ENCODE results near the gene TMEM175. TPM values are rescaled to one million over a fixed set of nuclear protein-coding genes. Genes with fewer than 3 reads are reported as not detected.

The TMEM175 gene, protein sequence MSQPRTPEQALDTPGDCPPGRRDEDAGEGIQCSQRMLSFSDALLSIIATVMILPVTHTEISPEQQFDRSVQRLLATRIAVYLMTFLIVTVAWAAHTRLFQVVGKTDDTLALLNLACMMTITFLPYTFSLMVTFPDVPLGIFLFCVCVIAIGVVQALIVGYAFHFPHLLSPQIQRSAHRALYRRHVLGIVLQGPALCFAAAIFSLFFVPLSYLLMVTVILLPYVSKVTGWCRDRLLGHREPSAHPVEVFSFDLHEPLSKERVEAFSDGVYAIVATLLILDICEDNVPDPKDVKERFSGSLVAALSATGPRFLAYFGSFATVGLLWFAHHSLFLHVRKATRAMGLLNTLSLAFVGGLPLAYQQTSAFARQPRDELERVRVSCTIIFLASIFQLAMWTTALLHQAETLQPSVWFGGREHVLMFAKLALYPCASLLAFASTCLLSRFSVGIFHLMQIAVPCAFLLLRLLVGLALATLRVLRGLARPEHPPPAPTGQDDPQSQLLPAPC
- total RNA-seq = 5.8 and 16.7 TPM in 2 replicates

DNA sequence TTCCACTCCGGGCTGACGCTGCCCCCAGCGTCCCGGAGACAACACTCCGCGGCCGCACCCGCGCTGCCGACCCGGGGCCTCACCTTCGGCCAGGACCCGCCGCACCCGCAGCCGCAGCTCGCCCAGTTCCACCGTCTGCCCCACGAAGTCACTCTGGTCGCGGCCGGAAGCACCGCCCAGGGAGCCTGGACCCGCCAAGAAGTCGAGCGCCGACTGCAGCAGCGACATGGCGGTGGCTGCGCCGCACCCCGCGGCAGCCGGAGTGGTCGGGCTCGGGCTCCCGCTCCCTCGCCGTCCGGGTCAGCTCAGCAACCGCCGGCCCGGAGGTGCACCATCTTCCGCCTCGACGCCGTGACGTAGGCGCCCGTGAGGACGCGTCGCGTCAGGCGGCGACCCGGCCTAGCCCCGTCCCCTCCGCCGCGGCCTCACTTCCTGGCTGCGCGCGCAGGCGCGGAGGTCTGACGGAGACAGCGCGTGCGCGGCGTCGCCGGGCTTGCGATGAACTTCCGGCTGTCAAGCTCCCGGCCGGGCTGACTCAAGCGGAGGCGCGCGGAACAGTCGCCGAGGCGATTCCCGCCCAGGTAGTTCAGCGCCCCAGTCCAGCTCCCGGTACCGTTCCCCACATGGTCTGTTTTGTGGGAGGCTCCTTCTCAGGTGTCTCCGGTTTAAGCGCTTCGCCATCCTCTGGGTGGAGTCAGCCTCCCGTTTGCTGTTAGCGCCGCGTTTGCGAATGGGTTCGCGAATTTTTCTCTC, at the start of gene TMEM175, which contains the start of gene GAK:
TSS of gene TMEM175 (plus strand) at position 501 of the 753 bp plus-strand sequence. CDS start 15,280 bp downstream, outside the sequence.
TSS of gene GAK (minus strand) at position 357 of the 753 bp plus-strand sequence. CDS start at position 228, 129 bp downstream.

DNA sequence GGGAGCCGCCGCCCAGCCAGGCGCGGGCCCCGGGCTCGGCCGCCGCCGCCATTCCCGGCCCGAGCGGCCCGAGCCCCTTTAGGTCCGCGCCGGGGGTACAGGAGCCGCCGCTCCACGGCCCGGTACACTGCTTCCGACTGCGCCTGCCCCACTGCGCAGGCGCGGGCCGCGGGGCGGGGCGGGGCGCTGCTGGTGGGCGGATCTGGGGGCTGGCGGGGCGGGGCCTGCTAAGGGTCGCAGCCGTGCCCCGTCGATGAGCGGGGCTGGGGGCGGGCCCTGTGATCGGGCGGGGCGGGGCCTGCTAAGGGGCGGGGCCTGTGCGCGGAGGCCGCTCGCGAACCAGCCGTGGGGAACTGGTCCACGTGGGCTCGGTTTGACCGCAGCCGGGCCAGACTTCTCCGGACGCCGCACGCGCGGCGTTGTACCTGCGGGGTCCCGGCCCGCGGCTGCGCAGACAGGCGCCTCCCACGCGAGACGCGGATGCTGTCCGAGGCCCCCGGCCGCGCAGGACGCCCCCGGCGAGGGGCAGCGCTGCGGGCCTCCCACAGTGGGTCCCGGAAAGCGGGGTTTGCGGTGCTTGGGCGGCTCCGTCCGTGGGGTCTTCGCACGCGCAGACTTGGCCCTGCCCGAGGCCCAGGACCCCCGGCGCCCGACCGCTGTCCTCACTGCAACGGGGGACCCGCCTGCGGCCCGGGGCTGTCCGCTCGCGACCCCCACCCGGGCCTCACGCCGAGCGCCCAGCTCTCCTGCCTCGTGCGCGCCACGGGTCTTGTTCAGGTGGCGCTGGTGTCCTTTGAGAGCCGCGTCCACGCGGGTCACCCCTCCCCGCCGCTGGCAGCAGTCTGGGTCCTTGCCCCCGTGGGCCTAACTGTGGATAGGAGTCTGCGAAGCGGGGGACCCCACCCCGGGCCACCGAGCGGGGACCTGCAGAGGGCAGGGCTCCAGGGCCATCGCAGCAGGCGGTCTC, 41.5 kb downstream of the TMEM175 start, which contains the start of gene DGKQ:
TSS of gene DGKQ (minus strand) at position 139 of the 967 bp plus-strand sequence. CDS start at position 52, 87 bp downstream.

DNA sequence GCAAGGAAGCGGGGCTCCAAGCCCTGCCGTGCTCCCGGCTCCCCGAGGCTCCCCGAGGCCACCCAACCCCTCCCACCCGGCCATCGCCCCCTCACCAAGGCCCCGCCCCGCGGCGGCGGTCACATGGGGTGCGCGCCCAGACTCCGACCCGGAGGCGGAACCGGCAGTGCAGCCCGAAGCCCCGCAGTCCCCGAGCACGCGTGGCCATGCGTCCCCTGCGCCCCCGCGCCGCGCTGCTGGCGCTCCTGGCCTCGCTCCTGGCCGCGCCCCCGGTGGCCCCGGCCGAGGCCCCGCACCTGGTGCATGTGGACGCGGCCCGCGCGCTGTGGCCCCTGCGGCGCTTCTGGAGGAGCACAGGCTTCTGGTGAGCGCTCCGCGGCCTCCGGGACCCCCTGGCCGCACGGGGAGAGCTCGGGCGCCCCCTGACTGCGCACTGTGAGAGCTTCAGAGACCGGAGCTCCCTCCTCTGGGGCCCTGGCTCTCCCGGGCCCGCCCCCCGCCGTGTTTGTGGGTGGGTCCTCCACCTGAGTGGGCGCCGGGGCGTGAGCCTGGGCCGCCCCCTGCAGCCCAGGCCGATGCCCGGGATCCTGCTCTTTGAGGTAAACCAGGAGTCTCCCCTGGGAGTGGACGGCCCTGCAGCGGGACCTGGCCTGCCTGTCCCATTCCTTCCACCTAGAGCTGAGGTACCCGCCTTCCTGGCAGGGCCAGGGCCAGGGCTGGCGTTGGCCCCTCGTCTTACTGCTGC, 54.8 kb downstream of the TMEM175 start, which contains the start of gene IDUA:
TSS of gene IDUA (plus strand) at position 166 of the 745 bp plus-strand sequence. CDS start at position 207, 41 bp downstream.

DNA sequence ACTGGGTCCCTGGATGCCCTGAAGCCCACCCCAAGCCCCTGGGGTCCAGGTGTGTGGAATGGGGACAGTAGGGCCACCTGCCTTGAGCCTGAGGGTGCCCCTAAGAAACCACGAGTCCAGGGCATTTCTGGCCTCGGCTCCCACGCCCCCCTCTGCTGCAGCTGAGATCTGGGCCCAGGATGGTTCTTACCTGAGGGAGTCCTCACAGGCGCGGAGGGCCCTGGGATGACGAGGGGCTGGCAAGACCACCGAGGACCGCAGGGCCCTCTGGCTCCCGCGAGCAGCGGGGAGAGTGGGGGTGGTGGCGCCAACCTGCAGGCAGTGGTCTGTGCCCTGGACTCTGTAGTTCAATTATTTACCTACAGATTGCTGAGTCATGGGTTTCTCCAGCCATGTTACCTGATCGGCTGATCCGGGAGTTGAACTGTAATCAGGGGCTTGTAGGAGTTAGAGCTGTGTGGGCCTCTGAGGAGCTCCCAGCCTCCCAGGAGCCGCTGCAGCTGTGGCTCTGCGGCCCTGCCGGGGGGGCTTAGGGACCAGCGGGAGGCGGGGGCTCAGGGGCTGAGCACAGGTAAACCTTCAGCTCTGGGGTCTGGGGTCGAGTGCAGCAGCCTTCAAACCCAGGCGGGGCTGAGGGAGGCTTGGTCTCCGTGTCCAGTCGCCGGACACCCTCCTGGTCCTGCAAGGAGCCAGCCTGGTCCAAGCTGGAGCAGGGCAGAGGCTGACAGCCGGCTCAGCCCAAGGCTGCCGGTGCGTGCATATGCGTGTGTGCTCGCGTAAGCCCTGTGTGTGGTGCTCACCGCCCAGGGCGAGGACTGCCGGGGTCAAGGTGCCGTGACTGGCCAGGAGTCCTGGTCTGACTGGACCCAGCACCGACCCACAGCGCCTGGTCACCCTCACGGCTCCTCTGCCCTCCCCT, 61.1 kb downstream of the TMEM175 start, which contains the start of gene SLC26A1:
TSS of gene SLC26A1 (minus strand) at position 294 of the 919 bp plus-strand sequence. CDS start 1,701 bp downstream, outside the sequence.

Other genes with a start within 250 kb of the TMEM175 start
- gene SLC49A3, start 243.3 kb upstream of the TMEM175 start, total RNA-seq = 4.4 and 5.9 TPM in 2 replicates
- 32.2 and 104 TPM in 2 replicates for gene PCGF3, start 226.6 kb upstream of the TMEM175 start, total RNA-seq
- gene CPLX1, start 106.3 kb upstream of the TMEM175 start, total RNA-seq = 0.16 and 0.50 TPM in 2 replicates
- 47.1 and 75.7 TPM in 2 replicates for gene GAK, start 144 bp upstream of the TMEM175 start, total RNA-seq
- 15.2 and 19.4 TPM in 2 replicates for gene DGKQ, start 41.1 kb downstream of the TMEM175 start, total RNA-seq
- gene IDUA, start 54.6 kb downstream of the TMEM175 start, total RNA-seq = 5.8 and 15.0 TPM in 2 replicates
- 0.13 and 0.16 TPM in 2 replicates for gene SLC26A1, start 60.9 kb downstream of the TMEM175 start, total RNA-seq
- 4.9 and 33.3 TPM in 2 replicates for gene FGFRL1, start 79.2 kb downstream of the TMEM175 start, total RNA-seq
- gene RNF212, start 181.1 kb downstream of the TMEM175 start, total RNA-seq = 0.32 and 0.44 TPM in 2 replicates
- 1.3 and 4.9 TPM in 2 replicates for gene SPON2, start 240.1 kb downstream of the TMEM175 start, total RNA-seq

Data from bladder microvascular endothelial cell (primary cell).